Measurements from ENCODE around the gene IL17A. TPM values are rescaled to one million over a fixed set of nuclear protein-coding genes. Genes with fewer than 3 reads are reported as not detected.

The IL17A gene
- total and polyA plus RNA-seq, 10 donors, result not detected

DNA sequence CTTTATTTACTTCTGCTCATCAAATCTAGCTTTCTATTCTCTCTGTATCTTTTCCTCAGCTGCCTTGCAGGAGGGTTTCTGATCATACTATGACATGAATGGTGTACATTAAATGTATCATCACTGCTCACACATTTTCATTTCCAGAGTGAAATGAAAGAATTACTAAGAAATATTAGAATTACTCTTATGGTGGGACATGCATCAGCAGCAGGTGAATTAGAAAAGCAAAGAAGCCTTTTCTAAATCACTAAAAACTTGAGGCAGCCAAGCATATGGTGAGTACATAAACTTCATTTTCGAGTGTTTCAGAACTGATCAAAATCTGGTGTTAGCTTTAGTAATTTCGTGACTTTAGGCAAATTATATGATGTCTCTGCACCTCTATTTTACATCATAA is 23.6 kb downstream of the IL17A start:
- H3K4me1 ChIP-seq, result no peaks in the 10 kb centered on the region
- TF ChIP-seq POLR2A (IDR thresholded peaks at IDR 0.05) (no peak), POLR2AphosphoS5 (IDR thresholded peaks at IDR 0.05) (no peak)
- TF ChIP-seq, protein P1, sequence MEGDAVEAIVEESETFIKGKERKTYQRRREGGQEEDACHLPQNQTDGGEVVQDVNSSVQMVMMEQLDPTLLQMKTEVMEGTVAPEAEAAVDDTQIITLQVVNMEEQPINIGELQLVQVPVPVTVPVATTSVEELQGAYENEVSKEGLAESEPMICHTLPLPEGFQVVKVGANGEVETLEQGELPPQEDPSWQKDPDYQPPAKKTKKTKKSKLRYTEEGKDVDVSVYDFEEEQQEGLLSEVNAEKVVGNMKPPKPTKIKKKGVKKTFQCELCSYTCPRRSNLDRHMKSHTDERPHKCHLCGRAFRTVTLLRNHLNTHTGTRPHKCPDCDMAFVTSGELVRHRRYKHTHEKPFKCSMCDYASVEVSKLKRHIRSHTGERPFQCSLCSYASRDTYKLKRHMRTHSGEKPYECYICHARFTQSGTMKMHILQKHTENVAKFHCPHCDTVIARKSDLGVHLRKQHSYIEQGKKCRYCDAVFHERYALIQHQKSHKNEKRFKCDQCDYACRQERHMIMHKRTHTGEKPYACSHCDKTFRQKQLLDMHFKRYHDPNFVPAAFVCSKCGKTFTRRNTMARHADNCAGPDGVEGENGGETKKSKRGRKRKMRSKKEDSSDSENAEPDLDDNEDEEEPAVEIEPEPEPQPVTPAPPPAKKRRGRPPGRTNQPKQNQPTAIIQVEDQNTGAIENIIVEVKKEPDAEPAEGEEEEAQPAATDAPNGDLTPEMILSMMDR (IDR thresholded peaks at IDR 0.05 in 8 of 11, conservative IDR thresholded peaks at IDR 0.05 in 3 of 11), result no peak
- H3K4me3 ChIP-seq, result no peak overlapping the region
- H3K27me3 ChIP-seq (replicated peaks in 1 of 7), result peaks cover 0 to 14% (median 0%) of the 10 kb centered on the region in 7 donors
- DNase-seq, result no peak
- H3K36me3 ChIP-seq, result no peaks in the 10 kb centered on the region
- 60 to 84% (median 66%) methylated on average over 2 of the region's 2 CpGs for WGBS, 5 donors
- H3K9me3 ChIP-seq, result no peaks in the 10 kb centered on the region
- H3K27ac ChIP-seq, result no peak overlapping the region
- intact Hi-C loops (cut with DNase I; ENCODE audit: low total_unique reads), result no loop called here

GRCh38 chr6:52210227-52210626 is 24.1 kb downstream of the IL17A start:
- WGBS, 5 donors, result 45 to 67% (median 49%) methylated on average over 2 of the region's 2 CpGs
- H3K4me3 ChIP-seq, result no peak overlapping the region
- H3K27me3 ChIP-seq (replicated peaks in 1 of 7), result peaks cover 0 to 14% (median 0%) of the 10 kb centered on the region in 7 donors
- H3K27ac ChIP-seq, result no peak overlapping the region
- no peaks in the 10 kb centered on the region for H3K36me3 ChIP-seq
- H3K4me1 ChIP-seq, result no peaks in the 10 kb centered on the region
- TF ChIP-seq POLR2A (IDR thresholded peaks at IDR 0.05) (no peak), POLR2AphosphoS5 (IDR thresholded peaks at IDR 0.05) (no peak)
- TF ChIP-seq, protein P1 (IDR thresholded peaks at IDR 0.05 in 8 of 11, conservative IDR thresholded peaks at IDR 0.05 in 3 of 11), result no peak
- DNase-seq, result no peak
- intact Hi-C loops (cut with DNase I; ENCODE audit: low total_unique reads), result no loop called here
- H3K9me3 ChIP-seq, result no peaks in the 10 kb centered on the region

DNA sequence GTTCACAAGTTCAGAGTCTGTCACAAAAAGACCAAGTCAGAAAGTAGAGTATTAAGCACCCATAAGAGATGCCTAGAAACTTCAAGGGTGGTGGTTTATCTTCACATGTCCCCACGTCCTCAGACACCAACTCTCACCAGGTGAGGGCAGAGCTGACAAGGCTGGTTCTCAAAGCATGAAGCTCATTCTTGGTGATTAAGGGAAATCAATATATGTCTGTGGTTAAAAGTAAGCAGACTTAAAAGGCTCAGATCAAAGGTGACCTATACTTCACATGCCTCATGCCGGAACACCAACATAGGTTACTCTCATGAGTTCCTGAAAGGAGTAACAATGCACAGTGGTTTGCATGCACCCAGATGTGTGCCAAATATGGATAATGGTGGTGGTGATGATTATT is 27.0 kb downstream of the IL17A start:
- no peaks in the 10 kb centered on the region for H3K9me3 ChIP-seq
- no peaks in the 10 kb centered on the region for H3K4me1 ChIP-seq
- 62 to 76% (median 65%) methylated on average over 2 of the region's 2 CpGs for WGBS, 5 donors
- peaks cover 0 to 14% (median 0%) of the 10 kb centered on the region in 7 donors for H3K27me3 ChIP-seq (replicated peaks in 1 of 7)
- H3K36me3 ChIP-seq, result no peaks in the 10 kb centered on the region
- H3K27ac ChIP-seq, result no peak overlapping the region
- H3K4me3 ChIP-seq, result no peak overlapping the region
- TF ChIP-seq, protein P1 (IDR thresholded peaks at IDR 0.05 in 8 of 11, conservative IDR thresholded peaks at IDR 0.05 in 3 of 11), result no peak
- TF ChIP-seq POLR2A (IDR thresholded peaks at IDR 0.05) (no peak), POLR2AphosphoS5 (IDR thresholded peaks at IDR 0.05) (no peak)
- intact Hi-C loops (cut with DNase I; ENCODE audit: low total_unique reads), result no loop called here
- no peak for DNase-seq

DNA sequence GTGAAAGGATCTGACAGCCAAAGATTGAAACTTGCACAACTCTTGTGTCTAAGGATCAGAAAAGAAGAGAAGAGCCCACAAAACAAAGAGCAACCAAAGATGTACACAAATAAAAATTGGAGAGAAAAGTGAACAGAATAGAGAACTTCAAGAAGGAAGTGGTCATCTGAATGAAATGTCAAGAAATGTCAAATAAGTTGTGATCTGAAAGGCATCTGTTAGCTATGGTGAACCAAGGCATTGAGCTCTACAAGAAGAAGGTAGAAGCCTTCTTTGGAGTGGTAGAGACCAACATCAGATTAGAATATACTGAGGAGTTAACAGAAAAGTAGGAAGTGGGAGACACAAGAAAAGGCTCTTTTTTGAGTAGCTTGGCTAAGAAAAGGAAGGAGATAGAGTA is 29.6 kb downstream of the IL17A start:
- TF ChIP-seq, protein P1 (IDR thresholded peaks at IDR 0.05 in 8 of 11, conservative IDR thresholded peaks at IDR 0.05 in 3 of 11), result no peak
- TF ChIP-seq POLR2A (IDR thresholded peaks at IDR 0.05), result no peak
- no peak for TF ChIP-seq POLR2AphosphoS5 (IDR thresholded peaks at IDR 0.05)
- Histone ChIP-seq H3K4me1 (no peaks in the 10 kb centered on the region), H3K27me3 (replicated peaks in 1 of 7) (no peaks in the 10 kb centered on the region), H3K4me3 (no peak overlapping the region), H3K36me3 (no peaks in the 10 kb centered on the region), H3K9me3 (no peaks in the 10 kb centered on the region), H3K27ac (no peak overlapping the region)
- DNase-seq, result no peak
- intact Hi-C loops (cut with DNase I; ENCODE audit: low total_unique reads), result no loop called here

Measured in spleen (tissue), 11 donors.